ENCODE data around the gene RSPH1.

The RSPH1 gene

GRCh38 chr21:42512346-42513034 lies 16.5 kb upstream of the RSPH1 start:
- ATAC-seq = no peak

GRCh38 chr21:42509244-42509643 lies 13.2 kb upstream of the RSPH1 start:
- ATAC-seq = no peak

- ATAC-seq = no peak
Measured at GRCh38 chr21:42508371-42508770, 12.3 kb upstream of the RSPH1 start.

GRCh38 chr21:42507418-42507817 lies 11.4 kb upstream of the RSPH1 start:
- no peak for ATAC-seq

- ATAC-seq = no peak
Measured at GRCh38 chr21:42505090-42505726, 9.2 kb upstream of the RSPH1 start.

- ATAC-seq = no peak
Measured at GRCh38 chr21:42503711-42504110, 7.7 kb upstream of the RSPH1 start.

- no peak for ATAC-seq
Measured at GRCh38 chr21:42500736-42501135, 4.7 kb upstream of the RSPH1 start.

- no peak for ATAC-seq
Measured at GRCh38 chr21:42500225-42500624, 4.2 kb upstream of the RSPH1 start.

- no peak for ATAC-seq
Measured at GRCh38 chr21:42499444-42500112, 3.6 kb upstream of the RSPH1 start.

GRCh38 chr21:42498012-42498411 lies 2.0 kb upstream of the RSPH1 start:
- ATAC-seq = no peak

GRCh38 chr21:42496839-42497202 lies 797 bp upstream of the RSPH1 start:
- no peak for ATAC-seq

GRCh38 chr21:42495765-42496119 lies 282 bp downstream of the RSPH1 start:
- no peak for ATAC-seq

GRCh38 chr21:42495027-42495426 lies 997 bp downstream of the RSPH1 start:
- no peak for ATAC-seq

GRCh38 chr21:42493109-42494060 lies 2.6 kb downstream of the RSPH1 start:
- no peak for ATAC-seq

GRCh38 chr21:42492201-42492600 lies 3.8 kb downstream of the RSPH1 start:
- no peak for ATAC-seq

- no peak for ATAC-seq
Measured at GRCh38 chr21:42491328-42491727, 4.7 kb downstream of the RSPH1 start.

GRCh38 chr21:42490720-42491119 lies 5.3 kb downstream of the RSPH1 start:
- ATAC-seq = no peak

GRCh38 chr21:42489991-42490390 lies 6.0 kb downstream of the RSPH1 start:
- no peak for ATAC-seq

GRCh38 chr21:42489006-42489563 lies 6.9 kb downstream of the RSPH1 start:
- ATAC-seq = no peak

GRCh38 chr21:42486531-42486930 lies 9.5 kb downstream of the RSPH1 start:
- no peak for ATAC-seq

- no peak for ATAC-seq
Measured at GRCh38 chr21:42486072-42486471, 10.0 kb downstream of the RSPH1 start.

- no peak for ATAC-seq
Measured at GRCh38 chr21:42484966-42485365, 11.1 kb downstream of the RSPH1 start.

GRCh38 chr21:42481169-42481568 lies 14.9 kb downstream of the RSPH1 start:
- ATAC-seq = no peak

Data from activated CD4-positive, CD25-positive, alpha-beta regulatory T cell treated with anti-CD3 and anti-CD28 coated beads, Interleukin-2, amount 50 U/mL, for 24 hours (primary cell).